ENCODE results near the gene OPA3.

The OPA3 gene

DNA sequence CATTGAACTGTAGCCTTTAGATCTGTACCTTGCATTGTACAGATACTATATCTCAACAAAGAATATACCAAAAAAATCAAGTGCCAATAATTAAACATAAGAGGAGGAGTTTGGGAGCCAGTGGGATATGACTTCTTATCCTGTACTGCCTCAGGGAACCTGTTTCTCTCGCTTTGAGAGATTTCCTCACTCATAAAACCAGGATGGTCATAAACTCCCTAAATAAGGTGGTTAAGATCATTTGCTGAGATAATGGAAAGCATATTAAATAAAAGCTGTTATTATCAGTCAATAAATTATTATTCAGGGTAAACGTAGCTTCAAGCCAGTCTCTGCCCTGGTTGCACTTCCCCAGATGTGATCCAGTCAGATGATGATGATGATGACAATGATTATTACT lies 17.0 kb downstream of the OPA3 start:
- TF ChIP-seq, protein P1, sequence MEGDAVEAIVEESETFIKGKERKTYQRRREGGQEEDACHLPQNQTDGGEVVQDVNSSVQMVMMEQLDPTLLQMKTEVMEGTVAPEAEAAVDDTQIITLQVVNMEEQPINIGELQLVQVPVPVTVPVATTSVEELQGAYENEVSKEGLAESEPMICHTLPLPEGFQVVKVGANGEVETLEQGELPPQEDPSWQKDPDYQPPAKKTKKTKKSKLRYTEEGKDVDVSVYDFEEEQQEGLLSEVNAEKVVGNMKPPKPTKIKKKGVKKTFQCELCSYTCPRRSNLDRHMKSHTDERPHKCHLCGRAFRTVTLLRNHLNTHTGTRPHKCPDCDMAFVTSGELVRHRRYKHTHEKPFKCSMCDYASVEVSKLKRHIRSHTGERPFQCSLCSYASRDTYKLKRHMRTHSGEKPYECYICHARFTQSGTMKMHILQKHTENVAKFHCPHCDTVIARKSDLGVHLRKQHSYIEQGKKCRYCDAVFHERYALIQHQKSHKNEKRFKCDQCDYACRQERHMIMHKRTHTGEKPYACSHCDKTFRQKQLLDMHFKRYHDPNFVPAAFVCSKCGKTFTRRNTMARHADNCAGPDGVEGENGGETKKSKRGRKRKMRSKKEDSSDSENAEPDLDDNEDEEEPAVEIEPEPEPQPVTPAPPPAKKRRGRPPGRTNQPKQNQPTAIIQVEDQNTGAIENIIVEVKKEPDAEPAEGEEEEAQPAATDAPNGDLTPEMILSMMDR (IDR thresholded peaks at IDR 0.05; ENCODE audit: low read depth, low read length, missing control alignments): no peak
- H3K4me3 ChIP-seq (ENCODE audit: low read depth, low read length): no peak overlapping the region
- in situ Hi-C loops (cut with HindIII; ENCODE audit: low pct_ligation_motif_present, low sequenced_read_pairs): no loop called here
- H3K27me3 ChIP-seq (replicated peaks): no peaks in the 10 kb centered on the region
- H3K27ac ChIP-seq: no peak overlapping the region
- no peak for DNase-seq
- no peaks in the 10 kb centered on the region for H3K36me3 ChIP-seq (replicated peaks)

DNA sequence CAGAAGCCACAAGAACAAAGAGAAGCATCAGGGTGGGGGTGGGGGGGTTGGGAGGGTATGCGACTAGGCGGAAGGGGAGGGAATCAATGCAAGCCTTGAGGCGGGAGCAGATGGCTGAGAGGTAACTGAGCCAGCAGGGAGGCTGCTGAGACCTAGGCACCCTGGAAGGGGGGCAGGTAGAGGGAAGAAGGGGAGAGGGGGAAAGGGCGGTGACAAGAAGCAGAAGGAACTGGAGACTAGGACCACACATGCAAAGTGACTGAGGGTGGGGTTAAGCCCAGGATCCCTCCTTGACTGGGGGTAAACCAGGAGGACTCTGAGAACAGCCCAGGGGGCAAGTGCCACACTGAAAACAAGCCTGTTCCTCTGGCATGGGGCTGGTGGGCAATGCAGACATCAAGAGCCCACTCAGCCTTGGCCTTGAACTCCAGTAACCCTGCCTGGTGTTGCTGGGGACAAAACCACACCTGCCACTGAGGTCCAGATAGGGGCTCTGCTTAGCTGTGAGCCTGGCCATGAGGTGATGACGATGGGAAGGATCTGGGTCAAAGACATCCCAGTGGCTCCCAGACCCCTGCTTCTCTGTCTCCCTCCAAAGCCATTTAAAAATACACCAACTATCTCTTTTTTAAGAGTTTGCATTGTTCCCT lies 20.3 kb downstream of the OPA3 start:
- no peak for DNase-seq
- no peak overlapping the region for H3K4me3 ChIP-seq (ENCODE audit: low read depth, low read length)
- in situ Hi-C loops (cut with HindIII; ENCODE audit: low pct_ligation_motif_present, low sequenced_read_pairs): no loop called here
- TF ChIP-seq, protein P1 (IDR thresholded peaks at IDR 0.05; ENCODE audit: low read depth, low read length, missing control alignments): no peak
- H3K27ac ChIP-seq: no peak overlapping the region
- H3K27me3 ChIP-seq (replicated peaks): no peaks in the 10 kb centered on the region
- H3K36me3 ChIP-seq (replicated peaks): no peaks in the 10 kb centered on the region

DNA sequence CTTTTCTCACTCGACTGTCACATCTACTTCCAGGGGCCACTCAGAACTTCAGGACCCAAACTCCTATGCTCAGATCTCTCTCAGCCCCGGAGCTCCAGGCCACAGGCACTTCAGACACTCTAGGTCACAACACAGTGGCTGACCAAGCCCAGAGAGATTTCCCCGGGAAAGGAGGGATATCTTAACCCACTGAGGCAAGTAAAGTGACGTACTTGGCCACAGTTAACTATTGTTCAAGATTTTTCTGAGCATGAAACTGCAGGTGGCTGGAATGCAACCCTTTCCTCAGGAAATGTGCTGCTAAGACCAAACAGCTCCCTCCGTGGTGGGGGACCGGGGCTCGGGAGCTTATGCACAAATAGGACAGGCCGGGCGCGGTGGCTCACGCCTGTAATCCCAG lies 23.9 kb downstream of the OPA3 start:
- TF ChIP-seq, protein P1 (IDR thresholded peaks at IDR 0.05; ENCODE audit: low read depth, low read length, missing control alignments): no peak
- Histone ChIP-seq H3K36me3 (replicated peaks) (no peaks in the 10 kb centered on the region), H3K4me3 (ENCODE audit: low read depth, low read length) (no peak overlapping the region), H3K27ac (no peak overlapping the region), H3K27me3 (replicated peaks) (no peaks in the 10 kb centered on the region)
- DNase-seq: no peak
- in situ Hi-C loops (cut with HindIII; ENCODE audit: low pct_ligation_motif_present, low sequenced_read_pairs): no loop called here

DNA sequence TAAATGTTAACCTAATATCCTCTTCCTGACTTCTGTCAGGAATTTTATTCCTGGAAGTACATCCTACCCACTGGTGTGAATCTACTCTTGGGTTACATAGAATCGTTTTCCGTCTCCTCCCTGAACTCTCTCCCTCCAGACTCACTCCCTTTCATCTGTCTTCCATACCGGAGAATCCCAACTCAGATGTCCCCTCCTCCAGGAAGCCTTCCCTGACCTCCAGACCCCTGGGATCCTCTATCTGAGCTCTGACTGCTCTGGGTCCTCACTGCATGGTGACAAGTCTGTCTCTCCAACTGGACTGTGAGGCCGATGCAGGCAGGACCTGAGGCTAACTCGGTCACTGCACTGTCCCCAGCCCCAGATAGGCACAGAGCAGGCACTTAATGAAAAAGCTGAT lies 24.6 kb downstream of the OPA3 start:
- Histone ChIP-seq H3K27ac (no peak overlapping the region), H3K36me3 (replicated peaks) (no peaks in the 10 kb centered on the region), H3K27me3 (replicated peaks) (no peaks in the 10 kb centered on the region), H3K4me3 (ENCODE audit: low read depth, low read length) (no peak overlapping the region)
- TF ChIP-seq, protein P1 (IDR thresholded peaks at IDR 0.05; ENCODE audit: low read depth, low read length, missing control alignments): no peak
- in situ Hi-C loops (cut with HindIII; ENCODE audit: low pct_ligation_motif_present, low sequenced_read_pairs): no loop called here
- no peak for DNase-seq

DNA sequence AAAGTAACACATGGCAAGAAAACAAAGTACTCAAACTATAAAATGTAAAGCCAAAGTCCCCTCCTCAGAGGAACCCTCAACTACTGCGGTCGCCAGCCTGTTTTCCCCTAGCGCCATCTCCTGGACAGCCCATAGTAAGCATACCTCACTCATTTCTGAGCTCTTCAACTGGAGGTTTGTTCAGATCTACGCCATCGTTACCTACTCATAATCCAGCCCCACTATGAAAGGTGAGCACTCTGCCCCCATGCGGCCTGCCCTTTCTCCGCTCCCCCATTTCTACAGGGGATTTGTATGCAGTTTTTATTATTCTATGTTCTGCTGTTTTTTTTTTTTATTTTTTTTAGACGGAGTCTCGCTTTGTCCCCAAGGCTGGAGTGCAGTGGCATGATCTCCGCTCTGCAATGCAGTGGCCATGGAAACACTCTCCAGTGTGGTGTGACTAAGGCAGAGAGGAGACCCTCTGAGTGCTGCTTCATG lies 26.2 kb downstream of the OPA3 start:
- Histone ChIP-seq H3K36me3 (replicated peaks) (no peaks in the 10 kb centered on the region), H3K4me3 (ENCODE audit: low read depth, low read length) (no peak overlapping the region), H3K27ac (no peak overlapping the region), H3K27me3 (replicated peaks) (no peaks in the 10 kb centered on the region)
- DNase-seq: peak; percentile 20
- in situ Hi-C loops (cut with HindIII; ENCODE audit: low pct_ligation_motif_present, low sequenced_read_pairs): no loop called here
- TF ChIP-seq, protein P1 (IDR thresholded peaks at IDR 0.05; ENCODE audit: low read depth, low read length, missing control alignments): peak; percentile 85

DNA sequence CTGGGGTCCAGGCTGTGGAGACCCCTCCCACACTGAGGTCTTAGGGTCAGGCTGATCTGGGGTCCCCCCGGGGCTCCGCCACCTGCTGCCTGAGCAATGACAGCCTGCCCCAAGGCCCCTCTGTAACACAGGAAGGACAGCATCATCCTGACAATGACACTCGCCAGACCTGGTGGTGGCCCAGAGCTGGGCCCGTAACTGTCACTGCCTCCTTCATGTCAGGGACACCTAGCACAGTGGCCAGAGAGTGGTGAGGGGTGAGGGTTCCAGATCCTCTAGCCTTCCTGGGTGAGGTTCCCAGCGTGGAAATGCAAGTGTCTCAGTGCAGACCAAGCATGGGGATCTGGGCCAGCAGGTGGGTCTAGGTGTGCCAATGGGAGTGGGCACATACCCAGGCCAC lies 27.8 kb downstream of the OPA3 start:
- H3K27ac ChIP-seq: no peak overlapping the region
- in situ Hi-C loops (cut with HindIII; ENCODE audit: low pct_ligation_motif_present, low sequenced_read_pairs): no loop called here
- no peak overlapping the region for H3K4me3 ChIP-seq (ENCODE audit: low read depth, low read length)
- no peak for DNase-seq
- H3K36me3 ChIP-seq (replicated peaks): peaks cover 2% of the 10 kb centered on the region
- no peaks in the 10 kb centered on the region for H3K27me3 ChIP-seq (replicated peaks)
- TF ChIP-seq, protein P1 (IDR thresholded peaks at IDR 0.05; ENCODE audit: low read depth, low read length, missing control alignments): no peak
